GM21360 (cell line): ENCODE results near the gene RHBDL2.
"Not testable (repeated sequence)": the region's sequence is repeated elsewhere in the genome, so short reads cannot be mapped to it uniquely, and the experiment has no call there.

Experiments used
- ATAC-seq: cut with Tn5 transposase; IDR thresholded peaks from one replicate; pipeline ENCODE4 v1.9.1; 2021; ENCODE audit warnings: mild to moderate bottlenecking, moderate library complexity; ENCODE audit not compliant: unreplicated experiment

RHBDL2 gene, protein sequence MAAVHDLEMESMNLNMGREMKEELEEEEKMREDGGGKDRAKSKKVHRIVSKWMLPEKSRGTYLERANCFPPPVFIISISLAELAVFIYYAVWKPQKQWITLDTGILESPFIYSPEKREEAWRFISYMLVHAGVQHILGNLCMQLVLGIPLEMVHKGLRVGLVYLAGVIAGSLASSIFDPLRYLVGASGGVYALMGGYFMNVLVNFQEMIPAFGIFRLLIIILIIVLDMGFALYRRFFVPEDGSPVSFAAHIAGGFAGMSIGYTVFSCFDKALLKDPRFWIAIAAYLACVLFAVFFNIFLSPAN

DNA sequence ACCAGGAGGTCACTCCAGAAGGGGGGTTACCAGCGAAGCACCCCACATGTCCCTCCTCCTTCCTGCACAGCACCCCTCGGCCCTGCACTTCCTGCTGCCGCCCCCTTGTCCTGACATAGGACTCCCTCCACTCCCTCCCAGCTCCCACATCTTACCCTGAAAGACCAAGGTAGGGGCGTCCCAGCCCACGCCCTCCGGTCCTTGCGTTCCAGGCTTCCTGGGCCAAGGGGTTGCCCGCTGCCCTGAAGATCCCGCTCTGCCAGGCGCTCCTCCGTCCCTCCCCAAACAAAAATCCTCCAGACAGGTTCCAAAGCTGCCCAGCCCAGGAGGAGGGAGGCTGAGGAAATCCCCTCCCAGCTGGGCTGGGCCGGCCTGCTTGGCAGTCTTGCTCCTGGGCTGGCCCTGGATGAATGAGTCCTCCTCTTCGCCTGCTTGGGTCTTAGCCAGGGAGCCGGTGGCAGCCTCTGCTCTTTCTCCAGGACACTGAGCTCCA lies at the start of gene RHBDL2:
Gene RHBDL2, minus strand, starts transcription at position 304 of the 493 bp plus-strand sequence. CDS start 22,618 bp downstream, outside the sequence.
- ATAC-seq, result no peak

DNA sequence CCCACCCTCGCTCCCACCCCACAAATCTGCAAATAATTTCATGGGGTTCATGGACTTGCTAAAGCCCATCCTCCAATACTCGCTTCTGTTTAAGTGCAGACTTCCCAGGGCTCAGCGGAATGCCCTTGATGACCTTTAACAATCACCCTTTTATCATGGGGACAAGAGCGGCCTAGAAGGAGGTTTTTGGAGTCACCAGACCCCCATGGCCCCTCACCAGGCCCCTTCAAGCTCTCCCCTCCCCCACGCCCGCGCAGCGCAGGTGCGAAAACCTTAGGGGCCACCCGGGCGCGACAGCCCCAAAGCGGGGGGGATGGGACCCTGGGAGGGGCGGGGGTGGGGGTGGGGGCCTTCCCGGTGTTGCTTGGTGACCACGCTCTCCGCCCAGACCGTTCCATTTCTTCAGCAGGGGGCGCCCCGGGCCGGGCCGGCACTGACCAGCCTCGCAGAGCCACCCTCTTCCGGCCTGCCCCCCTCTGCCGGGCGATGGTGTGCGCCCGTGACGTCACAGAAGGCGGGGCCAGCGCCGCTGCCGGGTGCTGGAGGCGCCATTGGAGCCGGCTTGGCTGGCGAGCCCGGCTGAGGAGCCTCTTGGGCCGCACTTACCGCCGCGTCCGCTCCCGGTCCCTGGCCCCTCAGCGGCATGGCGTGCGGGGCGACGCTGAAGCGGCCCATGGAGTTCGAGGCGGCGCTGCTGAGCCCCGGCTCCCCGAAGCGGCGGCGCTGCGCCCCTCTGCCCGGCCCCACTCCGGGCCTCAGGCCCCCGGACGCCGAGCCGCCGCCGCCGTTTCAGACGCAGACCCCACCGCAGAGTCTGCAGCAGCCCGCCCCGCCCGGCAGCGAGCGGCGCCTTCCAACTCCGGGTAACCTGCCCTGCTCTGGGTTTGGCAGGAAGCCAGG lies 49.4 kb upstream of the RHBDL2 start, which contains the start of gene AKIRIN1:
Gene AKIRIN1, plus strand, starts transcription at position 539 of the 900 bp plus-strand sequence. Its CDS starts 105 bp downstream, at position 644.
- peak; percentile 90 for ATAC-seq

DNA sequence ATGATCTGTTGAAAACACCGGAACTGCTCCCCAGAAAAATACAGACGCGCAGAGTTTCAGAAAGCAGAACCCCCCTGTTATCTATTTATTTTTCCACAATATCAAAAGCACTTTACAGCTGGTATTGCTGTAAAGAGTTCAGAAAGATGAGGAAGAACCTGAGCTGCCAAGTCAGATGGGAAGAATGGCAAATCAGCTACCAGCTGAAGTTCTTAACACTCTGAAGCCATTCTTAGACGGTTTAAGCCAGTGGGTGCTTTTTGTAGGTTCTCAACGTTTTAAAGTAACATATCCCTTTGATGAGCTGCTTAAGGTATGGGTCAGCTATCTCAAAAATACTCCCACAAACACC lies 48.7 kb upstream of the RHBDL2 start:
- ATAC-seq, result no peak

DNA sequence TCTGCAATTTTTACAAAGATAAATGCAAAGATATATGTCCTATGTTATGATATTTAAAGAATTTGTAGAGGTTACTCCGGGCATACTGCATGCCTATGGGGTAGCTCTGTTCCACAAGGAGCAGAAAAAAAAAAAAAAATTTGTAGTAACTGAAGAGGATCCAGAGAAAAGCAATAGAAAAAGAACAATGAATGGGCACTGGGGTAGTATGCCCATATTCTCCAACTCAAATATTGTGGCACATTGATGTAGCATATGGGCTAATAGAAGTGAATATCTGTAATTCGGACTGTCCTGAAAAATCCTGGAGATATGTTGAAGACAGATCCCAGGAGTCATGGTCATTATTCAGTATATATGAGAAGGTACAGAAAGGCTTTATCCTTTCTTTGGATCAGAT lies 48.3 kb upstream of the RHBDL2 start:
- ATAC-seq, result no peak

DNA sequence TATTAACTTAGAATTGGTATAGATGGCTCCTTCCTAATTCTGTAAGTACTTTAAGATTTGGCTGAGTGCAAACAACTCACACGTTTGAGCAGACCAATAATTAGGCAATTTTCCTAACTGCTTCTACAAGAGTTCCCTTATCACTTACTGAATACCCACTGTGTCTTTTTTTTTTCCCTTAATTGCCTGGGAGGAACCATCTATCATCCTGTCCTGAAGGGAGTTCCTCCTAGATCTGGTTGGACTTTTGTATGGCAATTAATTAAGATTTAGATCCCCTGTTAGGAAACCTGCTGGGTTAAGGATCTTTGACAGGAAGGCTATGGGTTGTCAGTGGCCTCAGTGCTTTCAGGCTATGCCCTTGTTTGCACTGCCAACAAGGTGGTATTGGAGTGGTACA lies 37.8 kb upstream of the RHBDL2 start:
- not testable (repeated sequence) for ATAC-seq

DNA sequence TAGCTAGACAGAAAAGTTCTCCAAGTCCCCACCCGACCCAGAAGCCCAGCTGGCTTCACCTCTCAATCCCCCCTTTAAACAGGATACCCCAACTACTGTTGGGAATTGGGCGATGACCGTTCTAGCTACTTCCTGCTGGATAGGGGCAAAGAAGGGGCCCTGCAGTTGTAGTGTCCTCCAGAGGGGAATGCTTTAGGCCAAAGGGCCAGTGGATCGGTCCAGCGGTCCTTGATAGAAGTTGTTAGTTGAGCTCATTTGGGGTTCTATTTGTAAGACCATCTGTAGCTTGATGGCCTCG lies 36.6 kb upstream of the RHBDL2 start:
- not testable (repeated sequence) for ATAC-seq

DNA sequence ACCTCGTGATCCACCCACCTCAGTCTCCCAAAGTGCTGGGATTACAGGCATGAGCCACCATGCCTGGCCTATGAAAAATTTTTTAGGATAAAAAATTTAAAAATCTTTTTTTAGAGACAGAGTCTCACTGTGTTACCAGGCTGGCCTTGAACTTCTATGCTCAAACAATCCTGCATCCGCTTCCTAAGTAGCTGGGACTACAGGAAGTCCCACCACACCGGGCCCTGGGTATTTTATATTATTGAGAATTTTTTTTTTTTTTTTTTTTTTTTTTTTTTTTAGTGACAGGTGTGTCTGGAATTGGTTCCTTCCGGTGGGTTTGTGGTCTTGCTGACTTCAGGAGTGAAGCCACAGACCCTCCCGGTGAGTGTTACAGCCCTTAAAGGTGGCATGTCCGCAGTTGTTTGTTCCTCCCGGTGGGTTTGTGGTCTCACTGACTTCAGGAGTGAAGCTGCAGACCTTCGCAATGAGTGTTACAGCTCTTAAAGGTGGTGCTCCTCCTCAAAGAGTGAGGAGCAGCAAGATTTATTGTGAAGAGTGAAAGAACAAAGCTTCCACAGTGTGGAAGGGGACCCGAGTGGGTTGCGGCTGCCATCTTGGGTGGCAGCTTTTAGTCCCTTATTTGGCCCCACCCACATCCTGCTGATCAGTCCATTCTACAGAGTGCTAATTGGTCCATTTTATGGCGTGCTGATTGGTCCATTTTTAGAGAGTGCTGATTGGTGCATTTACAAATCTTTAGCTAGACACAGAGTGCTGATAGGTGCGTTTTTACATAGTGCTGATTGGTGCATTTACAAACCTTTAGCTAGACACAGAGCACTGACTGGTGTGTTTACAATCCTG lies 36.0 kb upstream of the RHBDL2 start:
- ATAC-seq, result not testable (repeated sequence)

DNA sequence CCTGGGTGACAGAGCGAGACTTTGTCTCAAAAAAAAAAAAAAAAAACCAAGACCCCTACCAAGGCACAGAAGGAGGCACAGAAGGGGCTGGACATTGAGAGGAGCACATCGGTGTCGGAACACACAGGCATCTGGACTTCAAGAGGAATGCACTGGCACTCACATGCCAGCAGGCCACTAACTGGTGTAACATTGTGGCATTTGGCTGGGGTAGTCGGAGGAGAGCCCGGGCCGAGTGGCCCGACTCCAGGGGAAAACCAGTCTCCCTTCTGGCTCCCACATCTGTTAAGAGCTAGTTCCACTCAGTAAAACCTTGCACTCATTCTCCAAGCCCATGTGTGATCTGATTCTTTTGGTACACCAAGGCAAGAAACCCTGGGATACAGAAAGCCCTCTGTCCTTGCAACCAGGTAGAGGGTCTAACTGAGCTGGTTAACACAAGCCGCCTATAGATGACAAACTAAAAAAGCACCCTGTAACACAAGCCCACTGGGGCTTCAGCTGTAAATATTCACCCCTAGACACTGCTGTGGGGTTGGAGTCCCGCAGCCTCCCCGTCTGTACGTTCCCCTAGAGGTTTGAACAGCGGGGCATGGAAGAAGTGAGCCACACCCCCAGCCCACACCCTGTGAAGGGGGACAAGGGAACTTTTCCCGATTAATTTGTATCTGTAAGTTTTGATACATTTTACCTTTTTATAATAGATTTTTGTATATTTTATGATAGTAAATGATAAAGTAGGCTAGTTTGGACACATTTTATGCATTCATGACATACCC lies 32.2 kb upstream of the RHBDL2 start:
- ATAC-seq, result no peak

DNA sequence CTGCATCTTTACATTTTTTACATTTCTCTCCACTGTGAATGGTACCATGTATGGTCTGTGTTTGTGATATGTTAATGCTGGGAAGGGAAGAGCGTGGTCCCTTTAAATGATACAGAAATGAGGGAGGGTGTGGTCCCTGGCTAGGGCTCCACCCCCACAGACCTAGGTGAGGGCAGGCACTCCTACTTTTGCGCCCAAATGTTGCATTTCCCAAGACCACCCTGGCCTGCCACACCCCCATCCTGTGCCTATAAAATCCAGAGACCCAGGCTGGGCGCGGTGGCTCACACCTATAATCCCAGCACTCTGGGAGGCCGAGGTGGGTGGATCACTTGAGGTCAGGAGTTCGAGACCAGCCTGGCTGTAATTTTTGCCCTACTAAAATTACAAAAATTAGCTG lies 31.5 kb upstream of the RHBDL2 start:
- ATAC-seq, result not testable (repeated sequence)

DNA sequence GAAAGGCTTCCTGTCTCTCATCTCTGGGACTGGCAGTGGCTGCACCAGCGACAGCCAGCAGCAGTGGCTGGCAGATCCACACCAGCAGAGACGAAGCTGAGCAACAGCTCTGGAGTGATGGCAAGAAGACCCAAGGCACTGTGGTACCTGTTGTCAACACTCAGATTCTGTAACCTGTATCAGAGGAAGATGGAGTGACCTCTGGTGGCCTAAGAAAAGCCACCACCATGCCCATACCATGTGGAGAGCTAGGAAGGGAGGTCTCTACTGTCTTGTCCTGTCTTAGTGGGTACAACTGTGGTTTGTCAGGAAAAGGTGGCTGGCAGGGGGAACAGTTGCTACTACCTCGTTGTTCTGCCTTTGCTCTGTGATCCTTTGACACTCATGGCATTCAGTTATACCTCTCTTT lies 22.5 kb upstream of the RHBDL2 start:
- ATAC-seq, result no peak

DNA sequence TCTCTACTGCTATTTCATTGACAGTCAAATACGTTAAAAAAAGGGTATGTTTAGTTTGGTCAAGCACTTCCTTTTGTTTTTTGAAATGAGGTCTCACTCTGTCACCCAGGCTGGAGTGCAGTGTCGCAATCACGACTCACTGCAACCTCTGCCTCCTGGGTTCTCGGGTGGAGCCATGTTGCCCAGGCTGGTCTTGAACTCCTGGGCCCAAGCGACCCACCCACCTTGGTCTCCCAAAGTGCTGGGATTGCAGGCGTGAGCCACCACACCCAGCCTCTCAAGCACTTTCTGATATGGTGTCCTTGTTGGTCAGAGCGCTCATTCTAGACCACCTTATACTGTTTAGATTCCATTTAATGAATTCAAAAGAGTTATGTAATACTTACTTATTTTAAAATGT lies 20.9 kb upstream of the RHBDL2 start:
- no peak for ATAC-seq

DNA sequence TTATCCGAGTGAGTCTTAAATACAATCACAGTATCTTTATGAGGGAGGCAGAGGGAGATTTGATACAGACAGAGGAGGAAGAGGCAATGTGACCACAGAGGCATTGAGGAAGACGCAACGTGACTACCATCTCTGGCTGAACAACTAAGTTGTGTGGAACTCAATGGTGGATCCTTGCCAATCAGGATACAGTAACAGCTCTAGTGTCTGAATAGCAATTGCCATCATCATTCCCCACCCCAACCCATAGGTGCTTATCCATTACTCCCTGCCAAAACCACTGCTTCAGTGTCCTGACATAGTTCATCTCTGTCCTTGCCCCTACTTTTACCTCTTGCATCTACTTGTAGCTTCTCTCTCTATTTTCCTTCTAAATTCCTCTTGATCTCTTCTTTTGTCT lies 20.5 kb upstream of the RHBDL2 start:
- no peak for ATAC-seq

DNA sequence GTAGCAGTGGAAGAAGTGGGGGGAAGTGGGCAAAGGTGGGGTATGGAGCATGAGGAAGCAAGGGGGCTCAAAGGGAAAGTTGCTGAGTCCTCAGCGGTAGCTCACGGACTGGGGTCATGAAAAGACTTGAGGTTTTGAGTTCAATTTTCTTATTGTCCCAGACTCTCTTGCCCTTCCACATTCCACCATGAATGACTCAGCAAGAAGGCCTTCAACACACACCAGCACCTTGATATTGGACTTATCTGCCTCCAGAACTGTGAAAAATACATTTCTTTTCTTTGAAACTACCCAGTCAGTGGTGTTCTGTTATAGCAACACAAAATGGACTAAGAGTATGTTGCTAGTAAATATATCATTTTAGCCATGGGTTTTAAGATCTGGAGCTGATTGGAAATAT lies 17.3 kb upstream of the RHBDL2 start:
- no peak for ATAC-seq

DNA sequence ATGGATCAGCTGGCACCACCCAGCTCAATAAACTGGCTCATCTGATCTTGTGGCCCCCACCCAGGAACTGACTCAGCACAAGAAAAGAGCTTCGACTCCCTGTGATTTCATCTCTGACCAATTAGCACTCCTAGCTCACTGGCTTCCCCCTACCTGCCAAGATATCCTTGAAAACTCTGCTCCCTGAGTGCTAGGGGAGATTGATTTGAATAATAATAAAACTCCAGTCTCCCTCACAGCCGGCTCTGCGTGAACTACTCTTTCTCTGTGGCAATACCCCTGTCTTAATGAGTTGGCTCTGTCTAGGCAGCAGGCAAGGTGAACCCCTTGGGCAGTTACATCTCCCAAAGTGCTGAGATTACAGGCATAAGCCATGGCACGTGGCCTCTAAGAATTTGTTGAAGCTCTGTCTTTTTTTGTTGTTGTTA lies 11.8 kb upstream of the RHBDL2 start:
- no peak for ATAC-seq

DNA sequence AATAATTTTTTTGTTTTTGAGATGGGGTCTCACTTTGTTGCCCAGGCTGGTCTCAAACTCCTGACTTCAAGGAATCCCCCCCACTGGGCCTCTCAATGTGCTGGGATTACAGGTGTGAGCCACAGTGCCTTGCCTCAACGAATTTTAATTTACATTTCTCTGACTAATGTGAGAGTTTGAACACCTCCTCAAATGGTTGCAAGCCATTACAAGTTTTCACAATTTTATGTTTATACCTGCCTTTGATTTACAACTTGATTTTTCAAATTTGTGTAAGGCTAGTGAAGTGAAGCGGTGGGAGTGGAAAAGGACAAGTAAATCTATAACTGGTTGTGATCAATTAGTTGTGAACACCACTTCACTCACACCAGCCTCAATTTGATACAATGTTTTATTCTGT lies 8.9 kb upstream of the RHBDL2 start:
- no peak for ATAC-seq

DNA sequence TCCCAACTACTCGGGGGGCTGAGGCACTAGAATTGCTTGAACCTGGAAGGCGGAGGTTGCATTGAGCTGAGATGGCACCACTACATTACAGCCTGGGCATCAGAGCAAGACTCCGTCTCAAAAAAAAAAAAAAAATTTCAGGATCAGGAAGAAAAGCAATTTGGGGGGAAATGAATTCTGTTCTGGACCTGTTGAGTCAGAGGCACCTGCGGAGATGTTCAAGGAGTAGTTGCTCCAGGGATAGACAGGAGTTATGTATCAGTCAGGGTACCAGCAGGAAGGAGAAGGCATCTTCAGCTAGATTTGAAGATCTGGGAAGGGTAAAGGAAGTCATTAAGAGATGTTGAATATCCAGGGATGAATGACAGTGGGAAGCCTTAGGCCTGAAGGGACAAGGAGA lies 2.9 kb upstream of the RHBDL2 start:
- ATAC-seq, result no peak

DNA sequence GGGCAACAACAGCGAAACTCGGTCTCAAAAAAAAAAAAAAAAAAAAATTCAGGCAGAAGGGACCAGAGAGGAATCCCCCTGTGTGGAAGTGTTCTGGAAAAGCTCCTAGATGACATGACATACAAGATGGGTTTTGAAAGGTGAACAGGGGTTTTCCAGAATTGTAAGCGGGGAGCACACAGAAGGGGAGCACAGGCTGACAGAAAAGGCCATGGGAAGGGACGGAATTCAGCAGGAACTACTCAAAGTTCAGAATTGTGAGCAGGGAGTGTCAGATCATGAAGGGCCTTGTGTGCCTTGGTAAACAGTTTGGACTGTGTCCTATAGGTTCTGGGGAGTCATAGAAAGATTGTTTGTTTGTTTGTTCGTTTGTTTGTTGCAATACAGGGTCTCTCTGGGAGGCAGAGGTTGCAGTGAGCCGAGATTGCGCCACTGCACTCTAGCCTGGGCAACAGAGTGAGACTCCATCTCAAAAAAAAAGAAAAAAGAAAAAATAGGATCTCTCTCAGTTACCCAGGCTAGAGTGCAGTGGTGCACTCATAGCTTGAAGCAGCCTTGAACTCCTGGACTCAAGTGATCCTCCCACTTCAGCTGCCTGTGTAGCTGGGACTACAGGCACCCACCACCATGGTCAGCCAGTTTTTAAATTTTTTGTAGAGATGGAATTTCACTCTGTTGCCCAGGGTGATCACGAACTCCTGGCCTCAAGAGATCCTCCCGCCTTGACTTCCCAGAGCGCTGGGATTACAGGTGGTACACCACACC lies 1.2 kb upstream of the RHBDL2 start:
- no peak for ATAC-seq

DNA sequence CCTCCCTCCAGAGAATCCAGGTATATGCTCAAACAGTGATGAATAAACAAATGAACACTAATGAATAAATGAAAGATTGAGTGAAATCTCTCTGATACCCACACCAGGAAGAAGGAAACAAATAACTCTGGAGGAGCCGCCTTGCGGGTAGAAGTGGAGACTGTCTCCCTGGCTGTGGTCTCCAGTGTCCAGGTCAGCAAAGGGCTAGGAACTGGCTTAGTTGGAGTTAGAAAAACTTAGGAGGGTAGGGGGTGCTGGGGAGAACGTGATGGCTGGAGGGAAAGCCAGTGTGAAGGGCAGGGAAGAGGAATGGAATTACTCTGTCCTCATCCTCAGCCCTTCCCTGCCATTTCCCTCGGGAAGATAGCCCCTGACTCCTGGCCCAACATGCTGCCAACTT lies 537 bp downstream of the RHBDL2 start:
- no peak for ATAC-seq

DNA sequence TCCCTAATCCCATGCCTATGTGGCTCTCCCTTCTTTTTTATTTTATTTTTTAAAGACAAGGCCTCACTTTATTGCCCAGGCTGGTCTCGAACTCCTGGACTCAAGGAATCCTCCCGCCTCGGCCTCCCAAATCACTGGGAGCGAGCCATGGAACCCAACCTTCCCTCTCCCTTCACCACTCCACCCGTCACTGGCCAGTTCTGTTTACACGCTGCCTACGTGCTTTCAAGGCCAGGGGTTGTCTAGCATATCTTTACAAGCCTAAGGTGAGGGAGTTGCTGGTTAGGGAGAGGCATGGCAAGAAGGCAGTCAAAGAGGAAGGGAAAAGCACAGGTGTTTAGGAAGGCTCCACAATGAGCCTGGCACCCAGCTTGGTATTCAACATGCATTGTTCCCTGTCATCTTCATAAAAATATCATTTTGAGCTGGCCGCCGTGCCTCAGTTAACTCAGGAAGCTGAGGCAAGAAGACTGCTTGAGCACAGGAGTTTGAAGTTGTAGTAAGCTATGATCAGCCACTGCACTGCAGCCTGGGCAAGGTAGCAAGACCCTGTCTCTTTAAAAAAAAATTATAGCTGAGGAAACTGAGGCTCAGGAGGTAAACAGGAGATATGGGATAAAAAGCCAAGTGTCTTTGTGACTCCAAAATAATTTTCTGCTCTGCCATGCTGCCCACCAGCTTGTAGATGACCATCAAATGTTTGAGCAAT lies 1.1 kb downstream of the RHBDL2 start:
- ATAC-seq, result no peak
